ENCODE measurements around the gene PTK7.

GRCh38 chr6:43062818-43063217 is 13.3 kb upstream of the PTK7 start:
- TF ChIP-seq CTCF (IDR thresholded peaks at IDR 0.05; ENCODE audit: borderline replicate concordance, extremely low read depth, low read length, poor library complexity, severe bottlenecking) (no peak), EZH2 (IDR thresholded peaks at IDR 0.05; ENCODE audit: borderline replicate concordance, low read depth, low read length, severe bottlenecking) (no peak)

Measured in DND-41 (cell line).